Measurements from ENCODE around the gene NTM.
A peak's percentile ranks its signal among the peaks of the same experiment; 100 is the strongest.

NTM gene

DNA sequence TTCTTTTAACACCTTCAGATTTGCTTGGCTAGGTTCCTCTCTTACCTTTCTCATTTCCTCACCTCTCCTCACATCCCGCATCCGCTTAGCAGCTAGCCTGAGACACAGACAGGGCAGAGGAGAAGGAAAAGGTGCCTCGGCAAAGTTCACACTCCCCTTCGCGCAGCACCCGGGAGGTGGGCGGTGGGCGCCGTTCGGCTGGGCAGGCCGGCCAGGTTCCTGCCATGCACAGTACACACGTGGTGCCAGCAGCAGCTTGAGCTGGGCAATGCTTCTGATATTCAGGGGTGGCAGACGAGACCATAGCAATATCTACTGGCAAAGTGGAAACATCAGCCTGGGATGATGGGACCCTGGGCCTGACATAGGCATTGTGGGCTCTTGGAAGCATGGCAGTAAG, 3.3 kb downstream of the NTM start:
- no peak for DNase-seq

DNA sequence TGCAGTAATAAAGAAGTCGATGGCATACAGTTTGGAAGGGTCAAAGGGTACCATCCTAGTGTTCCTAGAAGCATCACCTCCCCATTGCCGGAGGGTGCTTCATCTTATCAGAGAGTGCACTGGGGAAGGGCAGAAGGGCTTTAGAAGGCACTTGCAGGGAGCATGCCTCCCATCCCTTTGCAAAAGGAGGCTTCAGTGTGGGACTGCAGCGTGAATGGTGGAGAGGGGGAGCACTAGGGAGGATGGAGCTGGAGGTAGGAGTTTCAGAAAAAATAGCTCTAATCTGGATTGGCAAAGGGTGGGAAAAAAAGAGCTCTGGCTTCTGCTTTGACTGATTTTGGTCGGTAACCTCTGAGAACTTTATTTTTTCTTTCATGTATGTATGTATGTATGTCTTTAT, 5.0 kb downstream of the NTM start:
- no peak for DNase-seq

DNA sequence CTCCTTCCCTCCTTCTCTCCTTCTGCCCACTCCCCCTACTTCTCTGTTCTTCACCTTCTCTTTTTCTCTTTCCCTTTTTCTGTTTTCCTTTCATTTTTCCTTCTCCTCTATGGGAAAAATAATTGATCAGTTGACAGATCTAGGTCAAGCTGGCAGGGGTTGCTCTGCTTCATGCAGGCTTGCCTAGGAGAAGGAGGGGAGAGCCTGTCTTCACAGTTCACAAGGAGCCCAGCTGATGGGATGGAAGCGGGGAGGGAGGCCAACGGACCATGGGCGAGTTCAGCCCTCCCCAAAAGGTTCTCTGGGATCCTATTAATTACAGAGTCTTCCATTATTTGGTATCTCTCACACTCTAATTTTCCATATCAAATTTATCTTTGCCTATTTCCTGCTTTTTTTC, 5.5 kb downstream of the NTM start:
- no peak for DNase-seq

DNA sequence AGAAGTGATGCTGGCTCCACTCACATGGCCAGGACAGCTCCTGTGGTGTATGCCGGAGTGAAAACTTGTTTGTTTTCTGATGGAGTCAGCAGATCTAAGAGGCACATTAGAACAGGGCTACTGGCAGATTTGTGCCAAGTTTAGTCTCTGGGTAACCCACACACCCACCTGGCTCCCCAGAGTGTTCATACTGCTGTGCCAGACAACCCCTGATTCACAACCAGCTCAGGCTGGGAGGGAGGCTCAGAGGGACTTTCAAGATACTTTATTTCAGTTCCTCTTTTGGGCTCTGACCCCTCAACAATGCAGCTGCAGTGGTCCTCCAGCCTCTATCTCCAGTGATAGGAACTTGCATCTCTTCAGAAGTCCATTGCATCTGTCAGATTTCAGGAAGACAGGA, 8.5 kb downstream of the NTM start:
- no peak for DNase-seq

DNA sequence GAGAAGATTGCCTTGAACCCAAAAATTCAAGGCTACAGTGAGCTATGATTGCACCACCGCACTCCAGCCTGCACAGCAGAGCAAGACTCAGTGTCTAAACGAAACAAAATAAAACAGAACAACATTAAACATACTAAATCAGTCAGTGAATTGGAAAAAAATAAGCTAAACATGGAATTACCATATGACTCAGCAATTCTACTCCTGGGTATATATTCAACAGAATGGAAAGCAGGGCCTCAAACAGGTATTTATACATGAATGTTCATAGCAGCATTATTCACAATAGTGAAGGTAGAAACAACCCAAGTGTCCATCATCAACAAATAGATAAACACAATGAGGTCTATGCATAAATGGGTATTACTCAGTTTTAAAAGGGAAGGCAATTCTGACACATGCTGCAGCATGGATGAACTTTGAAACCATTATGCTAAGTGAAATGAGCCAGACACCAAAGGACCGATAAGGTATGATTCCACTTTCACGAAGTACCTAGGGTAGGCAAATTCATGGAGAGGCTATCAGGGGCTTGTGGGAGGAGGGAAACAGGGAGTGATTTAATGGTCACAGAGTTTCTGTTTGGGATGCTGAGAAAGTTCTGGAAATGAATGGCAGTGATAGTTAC, 15.5 kb downstream of the NTM start:
- no peak for DNase-seq

DNA sequence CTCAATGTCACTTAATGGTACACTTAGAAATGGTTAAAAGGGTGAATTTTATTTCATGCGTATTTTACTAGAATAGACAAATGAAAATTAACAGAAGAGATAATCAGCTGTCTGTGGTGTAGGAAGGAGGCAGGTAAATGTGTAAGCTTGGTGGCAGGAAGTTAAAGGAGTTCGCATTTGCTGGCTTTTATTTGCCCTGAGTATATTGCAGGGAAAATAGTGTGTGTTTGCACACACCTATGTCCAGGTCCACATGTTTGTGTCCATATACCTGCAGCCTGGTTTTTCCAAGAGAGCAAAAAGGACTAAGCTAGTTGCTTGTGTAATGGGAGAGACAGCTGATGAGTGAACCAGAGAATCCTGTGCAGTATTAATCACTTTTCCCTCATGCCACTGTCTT, 16.0 kb downstream of the NTM start:
- DNase-seq = no peak

DNA sequence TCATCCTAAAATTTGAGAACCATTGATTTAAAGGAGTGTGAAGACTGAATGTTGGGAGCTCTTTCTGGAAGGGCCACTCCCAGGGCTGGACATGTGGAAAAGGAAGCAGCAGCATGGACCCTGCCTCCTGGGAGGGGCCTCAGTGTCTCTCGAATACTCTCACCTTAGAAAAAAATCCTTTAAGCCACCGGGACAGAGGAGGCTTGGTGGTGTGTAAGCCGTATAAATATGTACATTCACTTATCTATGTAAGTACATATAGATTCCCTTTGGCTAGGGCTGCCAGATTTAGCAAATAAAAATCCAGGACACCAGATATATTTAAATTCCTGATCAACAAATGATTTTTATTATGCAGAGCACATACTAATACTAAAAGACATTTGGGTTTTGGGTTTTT, 17.6 kb downstream of the NTM start:
- DNase-seq = no peak

DNA sequence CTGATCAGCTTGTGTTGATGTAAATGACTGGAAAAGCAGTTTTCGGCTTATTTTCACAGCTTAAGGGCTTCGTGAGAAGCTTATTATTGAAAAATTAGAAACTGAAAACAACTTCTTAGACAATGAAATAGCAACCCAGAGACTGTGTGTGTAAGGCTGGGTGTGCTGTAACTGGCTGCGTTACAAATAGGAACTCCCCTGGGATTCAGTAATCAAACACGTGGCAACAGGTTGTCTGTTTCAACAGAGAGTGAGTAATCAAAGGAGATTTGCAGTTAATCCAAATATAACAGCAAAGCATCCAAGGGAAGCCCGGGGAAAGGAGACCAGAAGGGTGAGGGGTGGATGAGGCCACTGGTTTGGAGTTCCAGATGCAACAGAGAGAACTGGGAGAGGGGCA, 19.2 kb downstream of the NTM start:
- no peak for DNase-seq

DNA sequence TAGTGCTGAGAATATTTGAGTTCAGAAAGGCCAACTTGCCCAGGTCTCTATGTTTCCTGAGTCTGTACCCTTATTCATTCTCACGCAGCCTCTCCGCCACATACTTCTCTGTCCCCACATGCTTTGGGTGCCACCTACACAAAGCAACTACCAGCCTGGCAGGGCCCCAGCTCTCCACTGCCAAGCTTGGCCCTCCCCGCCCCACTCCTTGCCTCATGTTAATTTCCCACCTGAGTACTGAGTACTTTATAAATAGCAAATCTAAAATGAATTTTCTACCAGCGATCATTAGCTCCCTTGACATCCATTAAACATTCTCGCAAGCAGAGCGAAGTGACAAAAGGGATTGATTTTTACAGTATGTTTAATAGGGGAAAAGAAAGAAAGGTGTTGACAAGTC, 20.8 kb downstream of the NTM start:
- DNase-seq = no peak

DNA sequence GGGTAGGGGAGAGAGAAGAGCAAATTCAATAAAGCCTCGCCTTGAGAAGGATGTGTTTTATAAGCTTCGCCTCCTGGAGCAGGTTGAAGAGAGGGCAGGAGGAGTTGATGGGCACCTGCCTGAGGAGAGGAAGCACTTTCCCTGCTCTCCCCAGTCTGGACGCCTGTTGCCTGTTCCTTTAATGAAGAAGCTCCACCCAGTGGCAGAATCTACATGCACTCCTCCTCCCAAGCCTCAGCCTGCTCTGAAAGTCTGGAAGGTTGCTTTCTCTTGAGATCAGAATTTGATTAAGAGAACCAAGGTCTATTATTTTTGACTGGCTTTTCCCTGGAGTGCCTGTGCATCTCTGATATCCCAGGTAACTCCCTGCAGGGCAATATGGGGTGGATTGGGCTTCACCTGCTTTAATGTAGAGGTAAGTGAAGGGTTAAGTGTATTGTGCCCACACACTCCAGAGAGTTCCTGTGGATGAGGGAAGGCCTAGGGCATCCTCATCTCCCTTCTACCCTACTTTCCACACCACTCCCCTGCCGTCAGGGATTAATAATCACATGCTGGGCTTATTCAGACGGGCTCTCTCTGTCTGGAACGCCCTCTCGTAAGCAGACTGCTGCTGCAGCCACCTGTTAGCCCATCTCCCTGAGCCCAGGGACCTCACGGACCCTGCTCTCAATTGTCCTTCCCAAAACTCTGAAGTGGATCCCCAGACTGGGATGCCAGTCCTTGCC, 22.3 kb downstream of the NTM start:
- peak; percentile 6 for DNase-seq

DNA sequence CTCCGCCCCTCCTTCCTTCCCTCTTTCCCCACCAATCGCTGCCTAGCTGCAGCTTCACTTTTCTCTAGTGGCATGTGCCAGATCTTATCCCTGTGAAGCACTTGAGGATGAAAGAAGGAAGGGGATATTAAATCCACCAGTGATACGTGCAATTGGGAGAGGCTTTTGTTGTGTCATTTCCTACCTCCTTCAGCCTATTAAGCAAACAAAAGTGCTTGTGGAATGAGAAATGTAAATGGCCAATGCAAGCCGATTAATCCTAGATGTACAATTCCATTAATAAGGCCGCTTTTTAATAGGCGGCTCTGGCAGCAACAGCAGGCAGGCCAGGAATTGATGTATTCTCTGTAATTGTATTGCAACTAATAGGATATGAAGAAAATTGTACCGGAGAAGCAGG, 23.3 kb downstream of the NTM start:
- DNase-seq = no peak

DNA sequence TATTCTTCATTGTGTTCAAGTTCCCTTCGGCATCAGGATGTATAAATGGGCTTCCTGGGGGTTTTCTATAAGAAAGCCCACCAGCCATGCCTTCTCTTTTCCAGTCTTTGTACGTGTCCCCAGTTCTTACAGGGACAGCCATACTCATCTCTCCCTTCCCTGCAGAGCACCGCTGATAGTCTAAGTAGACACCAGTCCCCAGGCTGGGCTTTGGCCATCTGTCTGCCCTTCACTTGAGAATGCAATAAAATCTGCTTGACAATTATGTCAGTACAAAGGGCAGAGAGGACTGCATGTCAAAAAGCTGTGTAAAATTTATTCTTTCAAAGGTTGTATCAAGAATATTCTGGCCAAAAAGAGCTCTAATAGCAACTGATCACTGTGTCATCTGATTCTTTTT, 27.3 kb downstream of the NTM start:
- DNase-seq = no peak

DNA sequence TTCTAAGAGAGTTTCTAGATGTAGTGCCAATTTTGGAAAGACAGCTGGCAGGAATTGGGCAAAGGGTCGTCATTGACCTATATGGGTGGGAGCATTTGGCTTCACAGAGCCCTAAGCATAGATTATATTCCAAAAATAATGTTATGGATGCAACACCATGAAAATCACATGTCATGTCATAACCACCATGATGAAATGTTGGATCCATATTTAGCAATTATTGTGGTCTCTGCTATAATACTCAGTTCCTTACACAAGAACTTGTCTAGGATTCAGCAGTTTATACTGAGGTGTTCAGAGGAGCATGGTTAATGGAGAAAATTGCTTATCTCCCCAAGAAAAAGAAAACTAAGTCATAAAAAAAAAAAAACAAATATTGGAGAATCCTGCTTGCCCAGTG, 31.6 kb downstream of the NTM start:
- no peak for DNase-seq

DNA sequence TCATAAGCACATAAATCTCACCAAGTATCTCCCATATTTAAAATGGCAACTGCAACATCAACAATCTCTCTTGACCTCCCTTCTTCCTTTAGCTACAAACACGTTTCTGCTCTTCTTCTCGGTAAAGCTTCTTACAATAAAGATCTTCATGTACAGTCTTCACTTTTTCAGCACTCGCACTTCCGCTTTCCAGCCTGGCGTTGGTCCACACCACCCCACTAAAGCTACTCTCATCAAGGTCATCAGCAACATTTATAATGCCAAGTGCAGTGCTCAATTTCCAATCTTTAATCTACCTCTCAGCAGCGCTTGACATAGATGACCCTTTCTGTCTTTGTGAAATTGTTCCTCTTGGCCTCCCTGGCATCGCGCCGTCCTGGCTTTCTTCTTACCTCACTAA, 33.6 kb downstream of the NTM start:
- DNase-seq = no peak

DNA sequence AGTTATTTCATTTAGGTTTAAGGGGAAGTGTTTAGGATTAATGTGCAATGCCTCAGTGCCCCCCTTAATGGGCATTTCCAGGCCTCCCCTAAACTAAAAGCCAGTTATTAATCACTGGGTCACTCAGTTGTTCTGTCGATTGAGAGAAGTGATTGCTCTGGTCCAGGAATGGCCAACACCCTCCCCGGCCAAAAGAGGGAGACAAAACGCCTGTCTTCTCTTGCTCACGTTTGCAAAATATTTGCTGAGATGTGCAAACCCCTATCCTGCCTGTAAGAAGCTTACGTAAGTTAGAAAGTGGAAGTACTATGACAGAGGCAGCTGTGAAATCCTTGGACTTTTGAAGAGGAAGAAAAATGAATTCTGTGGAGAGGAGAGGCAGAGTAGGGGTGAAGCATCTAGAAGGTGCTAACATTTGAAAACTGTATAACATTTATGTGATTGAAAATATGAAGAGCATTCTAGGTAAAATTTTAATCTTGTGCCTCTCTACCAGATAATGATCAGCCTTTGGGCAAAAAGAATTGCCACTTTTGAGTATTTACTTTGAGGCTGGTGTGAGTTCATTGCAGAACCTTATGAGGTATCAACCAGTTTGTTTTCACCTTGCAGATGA, 37.7 kb downstream of the NTM start:
- DNase-seq = peak; percentile 73

DNA sequence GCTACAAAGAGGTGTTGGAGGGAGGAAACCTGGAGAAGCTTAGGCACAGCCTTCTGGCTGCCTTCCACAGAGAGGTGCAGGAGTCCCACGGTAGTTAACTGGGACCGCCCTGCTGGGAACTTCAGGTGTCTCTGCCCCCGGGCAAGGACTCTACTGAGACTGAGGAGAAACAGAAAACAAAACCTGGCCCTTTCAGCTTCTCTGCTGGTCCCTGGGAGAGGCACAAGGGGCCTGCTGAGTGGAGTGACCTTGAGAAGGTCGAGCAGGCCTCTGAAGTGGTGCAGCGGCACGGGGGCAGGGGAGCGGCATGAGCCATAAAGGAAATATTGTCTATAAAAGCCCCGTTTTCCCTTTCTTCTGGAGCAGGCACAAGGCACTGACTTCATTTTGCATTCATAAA, 38.9 kb downstream of the NTM start:
- DNase-seq = no peak

DNA sequence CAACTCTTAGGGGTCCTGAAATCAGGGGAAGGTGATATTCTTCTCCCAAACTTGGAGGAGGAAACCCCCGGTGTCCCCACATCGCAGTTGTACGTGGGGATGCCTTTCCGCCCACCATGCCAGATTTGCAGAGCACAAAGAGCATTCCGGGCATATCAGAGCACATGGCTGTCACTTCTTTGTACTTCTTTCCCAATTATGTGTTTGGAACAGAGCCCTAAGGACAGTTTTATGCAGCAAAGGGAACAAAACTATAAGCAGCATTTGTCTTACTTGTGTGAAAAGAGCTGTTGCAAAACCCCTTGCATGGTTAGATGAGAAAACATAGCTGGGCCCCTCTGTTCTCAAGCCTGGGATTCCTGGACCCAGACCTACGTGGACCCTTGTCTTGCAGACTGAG, 41.2 kb downstream of the NTM start:
- DNase-seq = no peak

DNA sequence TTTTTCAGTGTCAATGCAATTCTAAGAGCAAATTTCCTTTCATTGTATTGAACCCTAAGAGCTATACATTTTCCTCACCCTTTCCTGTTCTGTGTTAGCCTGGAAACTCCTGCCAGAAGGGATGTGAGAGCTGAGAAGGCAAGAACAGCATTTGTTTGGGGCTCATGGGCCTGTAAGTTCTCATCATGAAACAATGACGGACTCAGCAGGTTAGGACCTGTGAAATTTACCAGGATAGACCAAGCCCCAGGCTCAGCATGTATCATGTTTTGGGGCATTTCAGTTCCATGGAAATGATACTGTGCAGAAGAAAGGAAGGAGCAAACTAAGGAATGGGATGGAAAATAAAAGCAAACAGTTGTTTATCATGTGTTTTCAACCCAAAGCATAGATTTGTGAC, 41.6 kb downstream of the NTM start:
- no peak for DNase-seq

DNA sequence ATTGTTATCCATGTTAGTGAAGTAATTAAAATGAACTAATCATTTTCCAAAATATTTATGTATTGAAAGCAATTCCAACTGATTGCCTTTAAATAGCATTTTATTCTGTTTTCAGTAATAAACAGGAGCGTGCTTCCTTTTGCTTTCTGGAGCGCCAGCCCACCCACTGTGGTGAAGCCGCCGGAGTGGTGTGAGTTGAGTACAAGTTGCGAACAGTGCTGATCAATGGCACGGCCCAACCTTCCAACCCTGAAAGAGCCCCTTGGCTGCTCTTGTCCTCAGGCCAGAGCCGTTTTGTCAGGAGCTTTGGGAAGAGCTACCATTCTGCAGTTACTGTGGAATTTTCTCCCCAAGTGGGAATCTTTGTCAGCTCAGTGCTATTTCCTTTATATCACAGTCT, 42.8 kb downstream of the NTM start:
- DNase-seq = no peak

DNA sequence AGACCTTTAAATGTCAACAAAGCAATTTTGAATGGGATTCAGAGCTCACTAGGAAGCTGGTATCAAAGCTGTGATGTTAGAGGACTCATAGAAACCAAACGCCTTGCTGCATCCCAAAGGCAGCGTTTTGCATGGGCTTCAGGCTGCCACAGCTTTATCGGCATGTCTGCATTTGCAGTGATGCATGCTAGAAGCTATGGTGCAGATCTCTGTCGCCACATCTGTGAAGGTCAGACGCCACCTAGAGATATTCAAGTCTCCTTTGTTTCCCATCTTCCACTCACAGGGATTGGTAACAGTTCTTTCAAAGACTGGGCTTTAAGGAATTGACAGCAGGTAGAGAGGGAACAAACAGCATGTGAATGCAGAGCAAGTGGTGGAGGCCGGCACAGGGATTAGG, 47.8 kb downstream of the NTM start:
- DNase-seq = no peak

DNA sequence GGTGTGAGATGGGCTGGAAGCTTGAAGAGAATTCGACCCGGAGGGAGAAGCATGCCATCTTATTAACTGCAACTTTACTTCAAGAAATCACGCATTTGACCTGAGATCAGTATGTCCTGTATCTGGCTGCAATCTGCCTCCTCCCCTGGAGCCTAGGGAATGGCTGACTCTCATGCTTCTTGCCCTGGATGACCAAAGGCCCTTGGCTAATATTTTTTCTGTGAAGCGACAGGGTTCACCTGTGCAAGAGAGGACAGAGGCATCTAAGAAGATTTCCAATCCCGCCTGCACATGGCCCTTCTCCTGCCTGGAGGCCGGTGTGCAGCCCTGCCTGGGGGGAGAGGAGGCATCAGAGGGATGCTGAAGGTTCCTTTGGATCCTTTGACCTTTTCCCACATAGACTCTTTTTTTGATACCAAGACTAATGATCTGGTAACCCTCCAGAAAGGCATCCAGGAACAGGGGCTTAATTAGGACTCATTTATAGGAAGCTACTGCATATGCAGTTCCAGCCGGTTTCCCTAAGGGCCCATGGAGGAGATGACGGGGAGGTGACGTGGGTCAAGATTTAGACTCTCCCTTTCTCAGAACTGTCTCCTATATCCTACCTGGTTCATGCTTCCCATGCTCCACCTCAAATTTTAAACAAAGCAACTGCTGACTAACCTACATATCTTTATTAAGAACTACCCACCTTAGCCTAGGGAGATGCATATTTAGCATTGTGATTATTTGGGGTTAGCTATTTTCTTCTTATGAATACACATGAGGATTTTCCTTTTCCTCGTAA, 50.8 kb downstream of the NTM start:
- DNase-seq = no peak

DNA sequence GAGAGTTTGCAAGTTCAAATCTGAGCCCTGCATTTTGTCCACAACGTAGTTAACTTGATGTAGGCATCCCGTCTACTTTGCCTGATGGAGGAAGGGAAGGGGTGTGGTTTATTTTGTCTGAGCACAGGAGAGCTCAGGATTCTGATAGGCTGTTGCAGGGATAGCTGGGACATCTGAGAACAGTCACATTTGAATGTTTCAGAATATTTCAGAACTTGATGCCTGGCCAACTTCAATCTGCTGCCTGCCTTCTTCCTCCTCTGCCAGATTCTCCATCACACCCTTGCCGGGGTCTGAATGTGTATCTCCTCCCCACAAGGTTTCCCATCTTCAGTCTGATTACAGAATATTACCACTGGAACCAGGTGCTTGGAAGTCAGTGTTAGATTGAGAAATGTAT, 51.6 kb downstream of the NTM start:
- DNase-seq = no peak

DNA sequence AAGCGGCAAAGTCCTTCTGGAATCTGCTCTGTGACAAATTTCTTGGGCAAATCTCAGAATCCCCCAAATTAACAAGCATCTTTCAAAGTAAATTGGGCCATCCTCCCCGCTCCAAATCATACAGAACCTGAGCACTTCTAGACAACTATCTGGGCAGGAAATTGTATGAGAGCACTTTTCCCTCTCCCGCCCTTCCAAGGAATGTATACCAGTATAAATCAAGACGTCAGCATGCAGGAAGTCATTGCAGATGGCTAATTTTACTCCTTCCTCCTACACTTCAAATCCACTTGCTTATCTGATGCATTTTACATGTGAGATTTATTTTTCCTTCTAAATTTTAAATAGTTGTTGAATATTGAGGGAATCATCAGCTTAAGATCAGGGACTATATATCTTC, 52.1 kb downstream of the NTM start:
- no peak for DNase-seq

DNA sequence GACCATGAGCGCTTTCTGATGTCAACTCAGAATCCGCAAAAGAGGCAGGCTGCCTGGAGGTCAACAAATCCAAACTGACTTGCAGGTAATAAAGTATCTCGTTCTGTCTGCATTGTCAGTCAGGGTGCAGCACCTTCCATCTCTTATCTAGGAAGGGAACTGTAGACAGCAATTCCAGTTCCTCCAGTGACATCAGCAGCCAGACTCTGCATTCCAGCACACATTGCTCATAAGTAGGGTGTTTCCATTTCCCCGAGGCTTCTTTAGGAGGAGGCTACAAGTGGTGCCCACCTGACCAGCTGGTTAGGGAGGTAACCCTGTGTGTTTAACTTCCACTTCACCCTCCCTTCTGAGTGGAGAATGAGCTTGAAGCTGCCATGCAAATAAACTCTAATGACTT, 53.3 kb downstream of the NTM start:
- DNase-seq = no peak

All from hematopoietic multipotent progenitor cell treated with erythropoietin and hydrocortisone succinate and interleukin-3 and kit ligand, for 4 days (in vitro differentiated cells).